Fibroblast of pulmonary artery (primary cell): Measurements from ENCODE around the gene LOXL1.

Experiments
- DNase-seq: peaks from one replicate; pipeline ENCODE4 v3.0.0-alpha.2; 2010; ENCODE audit warnings: low read depth
- H3K4me3 ChIP-seq: replicated peaks from 2 replicates; pipeline ENCODE4 v1.5.1; 2011; ENCODE audit warnings: low read depth, mild to moderate bottlenecking, control low read depth, low read length, moderate library complexity
- TF ChIP-seq, protein P1 (sequence below): IDR thresholded peaks from 2 replicates; pipeline ENCODE4 v1.5.1; 2011; ENCODE audit warnings: mild to moderate bottlenecking, control low read depth, low read length, inconsistent platforms; ENCODE audit errors: missing control alignments

Gene LOXL1

GRCh38 chr15:73892446-73893226 is 33.6 kb upstream of the LOXL1 start:
- no peak overlapping the region for H3K4me3 ChIP-seq
- DNase-seq: no peak
- TF ChIP-seq, protein P1, sequence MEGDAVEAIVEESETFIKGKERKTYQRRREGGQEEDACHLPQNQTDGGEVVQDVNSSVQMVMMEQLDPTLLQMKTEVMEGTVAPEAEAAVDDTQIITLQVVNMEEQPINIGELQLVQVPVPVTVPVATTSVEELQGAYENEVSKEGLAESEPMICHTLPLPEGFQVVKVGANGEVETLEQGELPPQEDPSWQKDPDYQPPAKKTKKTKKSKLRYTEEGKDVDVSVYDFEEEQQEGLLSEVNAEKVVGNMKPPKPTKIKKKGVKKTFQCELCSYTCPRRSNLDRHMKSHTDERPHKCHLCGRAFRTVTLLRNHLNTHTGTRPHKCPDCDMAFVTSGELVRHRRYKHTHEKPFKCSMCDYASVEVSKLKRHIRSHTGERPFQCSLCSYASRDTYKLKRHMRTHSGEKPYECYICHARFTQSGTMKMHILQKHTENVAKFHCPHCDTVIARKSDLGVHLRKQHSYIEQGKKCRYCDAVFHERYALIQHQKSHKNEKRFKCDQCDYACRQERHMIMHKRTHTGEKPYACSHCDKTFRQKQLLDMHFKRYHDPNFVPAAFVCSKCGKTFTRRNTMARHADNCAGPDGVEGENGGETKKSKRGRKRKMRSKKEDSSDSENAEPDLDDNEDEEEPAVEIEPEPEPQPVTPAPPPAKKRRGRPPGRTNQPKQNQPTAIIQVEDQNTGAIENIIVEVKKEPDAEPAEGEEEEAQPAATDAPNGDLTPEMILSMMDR: no peak

DNA sequence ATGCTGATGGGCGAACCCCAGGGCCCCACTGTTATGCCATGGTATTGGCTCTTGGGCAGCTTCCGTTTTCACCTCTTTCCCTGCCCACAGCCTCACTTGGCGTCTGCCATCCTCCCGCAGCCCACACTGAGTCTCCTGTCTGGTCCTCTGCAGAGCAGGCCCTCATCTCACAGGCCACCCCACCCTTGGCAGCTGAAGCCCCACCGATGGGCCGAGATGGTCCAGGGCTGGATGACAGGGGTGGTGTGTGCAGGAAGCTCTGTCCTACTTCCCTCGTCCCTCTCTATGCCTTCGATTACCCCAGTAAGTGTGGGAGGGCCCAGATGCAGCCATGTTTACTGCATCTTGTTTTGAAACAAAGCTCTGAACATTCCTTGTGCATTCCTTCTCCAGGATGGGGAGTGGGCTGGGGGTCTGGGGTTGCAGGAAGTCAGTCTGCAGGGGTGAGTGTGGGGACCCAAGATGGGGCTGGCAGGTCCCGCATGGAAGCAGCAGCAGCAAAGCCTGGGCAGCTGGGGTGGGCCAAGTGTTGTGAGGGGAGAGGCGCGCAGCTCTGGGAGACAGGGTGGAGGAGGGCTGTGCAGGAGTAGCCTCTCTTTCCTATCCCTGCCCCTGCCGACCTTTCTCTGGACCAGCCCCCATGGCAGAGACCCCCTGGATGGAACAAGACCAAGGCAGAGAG is 32.0 kb upstream of the LOXL1 start:
- no peak for DNase-seq
- TF ChIP-seq, protein P1: no peak
- H3K4me3 ChIP-seq: no peak overlapping the region

- no peak overlapping the region for H3K4me3 ChIP-seq
- peak; percentile 78 for DNase-seq
- TF ChIP-seq, protein P1: peak; percentile 98
These were observed 28.6 kb upstream of the LOXL1 start for GRCh38 chr15:73897441-73898261.

GRCh38 chr15:73899197-73900094 is 26.8 kb upstream of the LOXL1 start:
- no peak overlapping the region for H3K4me3 ChIP-seq
- TF ChIP-seq, protein P1: no peak
- no peak for DNase-seq

DNA sequence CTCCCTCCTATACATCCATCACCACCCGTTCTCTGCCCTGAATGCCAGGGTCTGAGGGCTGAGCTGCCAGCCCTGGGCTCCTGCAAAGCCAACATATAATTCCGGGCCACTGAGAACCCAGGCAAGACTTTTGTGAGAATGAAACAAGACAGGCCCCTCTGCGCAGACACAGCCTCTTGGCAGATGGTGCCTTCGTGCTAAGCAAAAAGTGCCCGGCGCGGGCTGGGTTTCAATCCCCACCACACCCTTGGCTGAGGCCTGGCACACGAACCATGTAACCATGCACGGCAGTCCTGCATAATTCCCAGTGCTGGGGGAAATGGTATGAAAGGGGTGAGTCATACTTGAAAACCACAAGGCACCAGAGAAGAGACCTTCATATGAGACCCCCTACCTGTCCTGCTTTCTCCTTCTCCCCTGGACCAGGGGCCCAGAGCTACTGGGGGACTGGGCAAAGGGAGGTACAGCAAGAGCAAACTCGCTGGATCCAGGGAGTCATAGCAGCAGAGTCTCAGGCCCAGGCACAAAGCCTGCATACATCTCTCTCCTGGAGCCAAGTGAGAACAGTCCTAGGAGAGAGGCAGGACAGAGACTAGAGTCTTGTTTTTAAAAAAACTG is 26.1 kb upstream of the LOXL1 start:
- TF ChIP-seq, protein P1: no peak
- H3K4me3 ChIP-seq: no peak overlapping the region
- no peak for DNase-seq
